Esophagus muscularis mucosa (tissue), 4 donors: ENCODE measurements around the gene LRRC3.

Experiments used
- EP300 ChIP-seq: sonication (generic); formaldehyde crosslinking; IDR thresholded peaks from one replicate; pipeline ENCODE4 v1.6.1; 2017; ENCODE audit warnings: antibody characterized with exemption
- POLR2A ChIP-seq: fragments of 450-650 bp; IDR thresholded peaks from one replicate; pipeline ENCODE4 v1.6.1; 2017; ENCODE audit warnings: antibody characterized with exemption, moderate library complexity, mild to moderate bottlenecking, low read depth
- POLR2AphosphoS5 ChIP-seq, 2 donors: sonication (generic); formaldehyde crosslinking; IDR thresholded peaks; one replicate each; pipeline ENCODE4 v1.6.1; 2017; ENCODE audit warnings: antibody characterized with exemption in 2 of 2
- TF ChIP-seq, protein P1 (sequence below), 3 experiments: fragments of 200-600 bp in 2 of 3; fragments of 450-650 bp in 1 of 3; sonication (generic) in 2 of 3; IDR thresholded peaks; one replicate each; pipeline ENCODE4 v1.5.1; 2017 to 2019; ENCODE audit warnings: antibody characterized with exemption in 3 of 3, mild to moderate bottlenecking in 2 of 3, moderate library complexity in 1 of 3

DNA sequence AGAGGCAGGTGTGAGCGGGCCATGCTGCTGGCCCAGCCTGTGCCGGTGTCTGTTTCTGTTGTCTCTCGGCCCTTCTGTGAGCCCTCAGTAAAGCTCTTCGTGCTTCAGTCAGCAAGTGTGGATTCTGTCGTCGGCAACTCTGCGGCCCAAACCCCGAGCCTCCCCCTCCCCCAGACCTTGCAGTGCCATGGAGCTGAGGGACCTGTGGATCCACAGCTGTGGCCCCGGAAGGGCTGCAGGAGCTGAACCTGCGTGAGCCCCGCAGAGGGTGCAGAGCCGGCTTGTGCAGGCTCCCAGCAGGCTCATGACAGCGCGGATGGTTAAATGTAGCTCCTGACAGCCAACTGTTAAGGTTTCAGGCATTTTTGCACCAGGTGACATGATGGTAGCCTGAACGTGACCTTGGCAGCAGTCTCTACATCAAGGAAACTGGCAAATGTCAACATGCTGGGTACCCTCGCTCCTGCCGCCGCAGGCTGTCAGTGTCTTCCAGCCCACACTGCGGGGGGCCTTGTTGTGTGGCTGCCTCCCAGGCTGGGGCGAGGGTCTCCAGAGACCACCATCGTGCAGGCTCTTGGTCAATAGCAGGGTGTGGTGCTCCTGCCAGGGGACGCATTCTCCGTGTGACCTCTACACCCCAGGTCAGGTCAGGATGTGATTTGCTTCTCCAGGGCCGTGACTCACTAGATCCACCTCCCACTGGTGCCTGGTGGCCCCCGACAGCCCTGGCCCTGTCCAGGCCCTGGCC, 7.0 kb downstream of the LRRC3 start:
- TF ChIP-seq, protein P1, sequence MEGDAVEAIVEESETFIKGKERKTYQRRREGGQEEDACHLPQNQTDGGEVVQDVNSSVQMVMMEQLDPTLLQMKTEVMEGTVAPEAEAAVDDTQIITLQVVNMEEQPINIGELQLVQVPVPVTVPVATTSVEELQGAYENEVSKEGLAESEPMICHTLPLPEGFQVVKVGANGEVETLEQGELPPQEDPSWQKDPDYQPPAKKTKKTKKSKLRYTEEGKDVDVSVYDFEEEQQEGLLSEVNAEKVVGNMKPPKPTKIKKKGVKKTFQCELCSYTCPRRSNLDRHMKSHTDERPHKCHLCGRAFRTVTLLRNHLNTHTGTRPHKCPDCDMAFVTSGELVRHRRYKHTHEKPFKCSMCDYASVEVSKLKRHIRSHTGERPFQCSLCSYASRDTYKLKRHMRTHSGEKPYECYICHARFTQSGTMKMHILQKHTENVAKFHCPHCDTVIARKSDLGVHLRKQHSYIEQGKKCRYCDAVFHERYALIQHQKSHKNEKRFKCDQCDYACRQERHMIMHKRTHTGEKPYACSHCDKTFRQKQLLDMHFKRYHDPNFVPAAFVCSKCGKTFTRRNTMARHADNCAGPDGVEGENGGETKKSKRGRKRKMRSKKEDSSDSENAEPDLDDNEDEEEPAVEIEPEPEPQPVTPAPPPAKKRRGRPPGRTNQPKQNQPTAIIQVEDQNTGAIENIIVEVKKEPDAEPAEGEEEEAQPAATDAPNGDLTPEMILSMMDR (IDR thresholded peaks at IDR 0.05), result no peak
- TF ChIP-seq POLR2A, result no peak
- TF ChIP-seq POLR2AphosphoS5 (IDR thresholded peaks at IDR 0.05), result no peak
- no peak for TF ChIP-seq EP300
